Neural progenitor cell (in vitro differentiated cells): Measurements from ENCODE around the gene PHACTR1. TPM values are rescaled to one million over a fixed set of nuclear protein-coding genes. Genes with fewer than 3 reads are reported as not detected.
A peak's percentile ranks its signal among the peaks of the same experiment; 100 is the strongest.

Experiments used
- DNase-seq: peaks from one replicate; pipeline ENCODE4 v3.0.0-alpha.2; 2016; ENCODE audit warnings: low spot score
- H2AFZ ChIP-seq: fragments of 200-600 bp; sonication (generic); replicated peaks from 2 replicates; pipeline ENCODE4 v1.6.1; 2016; ENCODE audit warnings: antibody characterized with exemption
- H3F3A ChIP-seq: fragments of 200-600 bp; sonication (generic); 2 replicates; pipeline ENCODE4 v1.6.1; 2016; ENCODE audit warnings: antibody characterized with exemption, low read depth
- H3K27ac ChIP-seq: fragments of 200-600 bp; sonication (generic); 2 replicates; pipeline ENCODE4 v1.5.1; 2016; ENCODE audit warnings: mild to moderate bottlenecking
- H3K27me3 ChIP-seq: fragments of 200-600 bp; sonication (generic); 2 replicates; pipeline ENCODE4 v1.6.1; 2016; ENCODE audit warnings: mild to moderate bottlenecking, moderate library complexity
- H3K36me3 ChIP-seq: fragments of 200-600 bp; sonication (generic); 2 replicates; pipeline ENCODE4 v1.5.1; 2016
- H3K4me1 ChIP-seq: fragments of 200-600 bp; sonication (generic); 2 replicates; pipeline ENCODE4 v1.6.1; 2016; ENCODE audit warnings: mixed run types
- H3K4me2 ChIP-seq: fragments of 200-600 bp; sonication (generic); 2 replicates; pipeline ENCODE4 v1.6.1; 2016
- H3K4me3 ChIP-seq: fragments of 200-600 bp; sonication (generic); 2 replicates; pipeline ENCODE4 v1.5.1; 2016
- H3K79me2 ChIP-seq: fragments of 200-600 bp; sonication (generic); 2 replicates; pipeline ENCODE4 v1.6.1; 2016; ENCODE audit warnings: low read depth
- H3K9ac ChIP-seq: fragments of 200-600 bp; sonication (generic); 2 replicates; pipeline ENCODE4 v1.6.1; 2016
- H3K9me3 ChIP-seq: fragments of 200-600 bp; sonication (generic); 2 replicates; pipeline ENCODE4 v1.5.1; 2016; ENCODE audit warnings: low read depth
- H4K20me1 ChIP-seq: fragments of 200-600 bp; sonication (generic); 2 replicates; pipeline ENCODE4 v1.6.1; 2016; ENCODE audit warnings: low read depth
- H3K27ac Mint-ChIP-seq: 3 replicates; pipeline ENCODE4 v1.8.0; 2021; ENCODE audit warnings: mixed read lengths
- H3K27me3 Mint-ChIP-seq: 2 replicates; pipeline ENCODE4 v1.8.0; 2022; ENCODE audit warnings: low read depth, mild to moderate bottlenecking, inconsistent platforms, moderate library complexity, mixed read lengths; ENCODE audit not compliant: insufficient read depth
- H3K36me3 Mint-ChIP-seq: 3 replicates; pipeline ENCODE4 v1.8.0; 2021; ENCODE audit warnings: mixed read lengths
- H3K4me1 Mint-ChIP-seq: 3 replicates; pipeline ENCODE4 v1.8.0; 2021; ENCODE audit warnings: mixed read lengths
- H3K4me3 Mint-ChIP-seq: 3 replicates; pipeline ENCODE4 v1.8.0; 2021; ENCODE audit warnings: mild to moderate bottlenecking, moderate library complexity, mixed read lengths
- H3K9me3 Mint-ChIP-seq: 3 replicates; pipeline ENCODE4 v1.8.0; 2020; ENCODE audit warnings: mixed read lengths
- EZH2 ChIP-seq: fragments of 200-600 bp; sonication (generic); IDR thresholded peaks from 2 replicates; pipeline ENCODE4 v1.6.1; 2017; ENCODE audit warnings: antibody characterized with exemption, mild to moderate bottlenecking, moderate library complexity
- EZH2phosphoT487 ChIP-seq: fragments of 200-600 bp; sonication (generic); IDR thresholded peaks from 2 replicates; pipeline ENCODE4 v1.6.1; 2017; ENCODE audit warnings: antibody characterized with exemption
- total RNA-seq: library from RNA; depleted of rRNA; stranded (reverse); fragments of >200 nt; gene quantifications from 2 replicates; pipeline ENCODE4 v1.2.3, GENCODE V29; 2015; ENCODE audit warnings: low replicate concordance
- TF ChIP-seq, protein P1 (sequence below): fragments of 200-600 bp; sonication (generic); IDR thresholded peaks from 2 replicates; pipeline ENCODE4 v1.5.1; 2017; ENCODE audit warnings: antibody characterized with exemption, mild to moderate bottlenecking

PHACTR1 gene
- total RNA-seq, 1 donor from 2014 or later, result 2.4 TPM

DNA sequence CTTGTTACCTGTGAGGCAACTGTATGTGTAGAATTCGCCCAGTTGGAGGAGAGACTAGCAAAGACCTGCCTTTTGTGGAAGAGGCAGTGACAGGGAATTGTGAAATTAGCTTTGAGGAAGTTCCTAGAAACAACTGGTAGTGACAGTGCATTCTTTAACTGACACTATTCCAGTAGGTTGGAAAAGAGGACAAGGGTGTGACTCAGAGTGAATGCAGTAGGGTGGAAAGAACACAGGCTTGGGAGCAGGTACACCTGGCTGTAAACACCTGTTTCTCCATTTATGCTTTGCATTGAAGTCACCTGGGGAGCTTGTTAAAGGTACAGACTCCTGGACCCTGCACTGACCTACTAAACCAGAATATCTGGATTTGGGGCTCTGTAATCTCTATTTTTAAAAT lies 295.7 kb downstream of the PHACTR1 start:
- H3K27me3 ChIP-seq, result peaks cover 72% of the 10 kb centered on the region
- peak overlapping the region; percentile 15 for H3K4me3 Mint-ChIP-seq
- H3K9me3 Mint-ChIP-seq, result no peaks in the 10 kb centered on the region
- H3K27ac ChIP-seq, result no peak overlapping the region
- H3K36me3 ChIP-seq, result no peaks in the 10 kb centered on the region
- H3K79me2 ChIP-seq, result no peaks in the 10 kb centered on the region
- H3K4me1 Mint-ChIP-seq, result peaks cover 20% of the 10 kb centered on the region
- peaks cover 16% of the 10 kb centered on the region for H3F3A ChIP-seq
- TF ChIP-seq EZH2 (no peak), EZH2phosphoT487 (no peak)
- TF ChIP-seq, protein P1, sequence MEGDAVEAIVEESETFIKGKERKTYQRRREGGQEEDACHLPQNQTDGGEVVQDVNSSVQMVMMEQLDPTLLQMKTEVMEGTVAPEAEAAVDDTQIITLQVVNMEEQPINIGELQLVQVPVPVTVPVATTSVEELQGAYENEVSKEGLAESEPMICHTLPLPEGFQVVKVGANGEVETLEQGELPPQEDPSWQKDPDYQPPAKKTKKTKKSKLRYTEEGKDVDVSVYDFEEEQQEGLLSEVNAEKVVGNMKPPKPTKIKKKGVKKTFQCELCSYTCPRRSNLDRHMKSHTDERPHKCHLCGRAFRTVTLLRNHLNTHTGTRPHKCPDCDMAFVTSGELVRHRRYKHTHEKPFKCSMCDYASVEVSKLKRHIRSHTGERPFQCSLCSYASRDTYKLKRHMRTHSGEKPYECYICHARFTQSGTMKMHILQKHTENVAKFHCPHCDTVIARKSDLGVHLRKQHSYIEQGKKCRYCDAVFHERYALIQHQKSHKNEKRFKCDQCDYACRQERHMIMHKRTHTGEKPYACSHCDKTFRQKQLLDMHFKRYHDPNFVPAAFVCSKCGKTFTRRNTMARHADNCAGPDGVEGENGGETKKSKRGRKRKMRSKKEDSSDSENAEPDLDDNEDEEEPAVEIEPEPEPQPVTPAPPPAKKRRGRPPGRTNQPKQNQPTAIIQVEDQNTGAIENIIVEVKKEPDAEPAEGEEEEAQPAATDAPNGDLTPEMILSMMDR, result no peak
- peaks cover 13% of the 10 kb centered on the region for H3K4me1 ChIP-seq
- no peak overlapping the region for H3K9ac ChIP-seq
- H4K20me1 ChIP-seq, result peaks cover 46% of the 10 kb centered on the region
- peaks cover 41% of the 10 kb centered on the region for H3K27me3 Mint-ChIP-seq
- H3K9me3 ChIP-seq, result no peaks in the 10 kb centered on the region
- H3K36me3 Mint-ChIP-seq, result no peaks in the 10 kb centered on the region
- no peak overlapping the region for H3K4me3 ChIP-seq
- no peak for DNase-seq
- no peak overlapping the region for H2AFZ ChIP-seq
- H3K4me2 ChIP-seq, result no peak overlapping the region
- H3K27ac Mint-ChIP-seq, result no peak overlapping the region

GRCh38 chr6:13012977-13013680 lies 296.6 kb downstream of the PHACTR1 start:
- H3K27ac ChIP-seq, result no peak overlapping the region
- peaks cover 16% of the 10 kb centered on the region for H3F3A ChIP-seq
- Mint-ChIP-seq H3K27ac (no peak overlapping the region), H3K4me3 (peak overlapping the region; percentile 91), H3K9me3 (no peaks in the 10 kb centered on the region), H3K36me3 (no peaks in the 10 kb centered on the region), H3K27me3 (peaks cover 41% of the 10 kb centered on the region), H3K4me1 (peaks cover 20% of the 10 kb centered on the region)
- H2AFZ ChIP-seq, result no peak overlapping the region
- H3K79me2 ChIP-seq, result no peaks in the 10 kb centered on the region
- TF ChIP-seq EZH2 (no peak), EZH2phosphoT487 (no peak)
- TF ChIP-seq, protein P1, result no peak
- H3K9me3 ChIP-seq, result no peaks in the 10 kb centered on the region
- H3K4me2 ChIP-seq, result peak overlapping the region; percentile 93
- no peaks in the 10 kb centered on the region for H3K36me3 ChIP-seq
- peak; percentile 63 for DNase-seq
- peaks cover 78% of the 10 kb centered on the region for H3K27me3 ChIP-seq
- peaks cover 46% of the 10 kb centered on the region for H4K20me1 ChIP-seq
- peak overlapping the region; percentile 59 for H3K4me3 ChIP-seq
- peaks cover 13% of the 10 kb centered on the region for H3K4me1 ChIP-seq
- no peak overlapping the region for H3K9ac ChIP-seq

DNA sequence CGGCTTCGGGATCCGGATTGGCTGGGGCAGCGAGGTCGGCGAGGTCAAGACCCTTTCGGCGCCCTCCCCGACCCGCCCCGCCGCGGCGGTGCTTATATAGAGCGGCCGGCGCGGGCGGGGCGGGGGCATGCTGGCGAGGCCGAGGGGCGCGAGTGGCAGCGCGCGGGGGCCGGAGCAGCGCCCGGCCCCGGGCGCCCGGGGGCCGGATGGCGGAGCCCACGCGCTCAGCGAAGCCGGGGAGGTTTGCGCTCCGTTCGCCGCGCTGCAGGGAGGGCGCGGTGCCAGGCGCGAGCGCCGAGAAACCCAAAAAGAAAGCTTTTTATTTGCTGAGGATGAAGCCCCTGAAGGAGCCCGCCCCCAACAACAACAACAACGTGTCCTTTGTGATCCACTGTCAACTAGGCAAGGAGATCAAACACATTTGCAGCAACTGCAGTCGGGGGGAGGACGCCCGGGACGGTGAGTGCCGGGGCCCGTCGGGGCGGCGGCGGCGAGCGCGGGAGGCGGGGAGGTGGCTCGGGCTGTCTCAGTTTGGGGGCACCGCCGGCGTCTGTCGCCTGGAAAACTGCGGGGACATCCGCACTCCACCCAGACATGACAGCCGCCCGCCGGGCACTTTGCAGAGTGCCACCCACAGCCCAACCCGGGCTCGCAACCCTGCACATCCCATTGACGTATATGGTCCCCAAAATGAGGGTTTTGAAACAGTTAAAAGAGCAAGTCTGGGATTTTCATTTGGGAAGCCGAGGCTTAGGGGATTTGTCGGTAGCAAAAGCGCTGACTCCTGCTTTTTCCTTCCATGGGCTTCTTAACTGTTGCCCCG lies 297.3 kb downstream of the PHACTR1 start:
- Histone ChIP-seq H2AFZ (peak overlapping the region; percentile 54), H3K27me3 (peaks cover 78% of the 10 kb centered on the region), H3K9ac (no peak overlapping the region), H3K4me1 (peaks cover 13% of the 10 kb centered on the region), H3K4me3 (peak overlapping the region; percentile 59), H3K4me2 (peak overlapping the region; percentile 93), H3K36me3 (no peaks in the 10 kb centered on the region), H3K27ac (no peak overlapping the region), H3F3A (peaks cover 16% of the 10 kb centered on the region), H4K20me1 (peaks cover 46% of the 10 kb centered on the region), H3K9me3 (no peaks in the 10 kb centered on the region), H3K79me2 (no peaks in the 10 kb centered on the region)
- TF ChIP-seq, protein P1, result no peak
- TF ChIP-seq EZH2phosphoT487 (peak; percentile 86), EZH2 (peak; percentile 79)
- H3K27ac Mint-ChIP-seq, result no peak overlapping the region
- H3K36me3 Mint-ChIP-seq, result no peaks in the 10 kb centered on the region
- H3K4me1 Mint-ChIP-seq, result peaks cover 20% of the 10 kb centered on the region
- peaks cover 41% of the 10 kb centered on the region for H3K27me3 Mint-ChIP-seq
- H3K9me3 Mint-ChIP-seq, result no peaks in the 10 kb centered on the region
- DNase-seq, result peak; percentile 64
- peak overlapping the region; percentile 91 for H3K4me3 Mint-ChIP-seq
